DMS79 (cell line): ENCODE measurements around the gene VAV1.

Experiments used
- DNase-seq: peaks from one replicate; lab custom pipeline; 2025; lab: John Stamatoyannopoulos, UW

VAV1 gene

DNA sequence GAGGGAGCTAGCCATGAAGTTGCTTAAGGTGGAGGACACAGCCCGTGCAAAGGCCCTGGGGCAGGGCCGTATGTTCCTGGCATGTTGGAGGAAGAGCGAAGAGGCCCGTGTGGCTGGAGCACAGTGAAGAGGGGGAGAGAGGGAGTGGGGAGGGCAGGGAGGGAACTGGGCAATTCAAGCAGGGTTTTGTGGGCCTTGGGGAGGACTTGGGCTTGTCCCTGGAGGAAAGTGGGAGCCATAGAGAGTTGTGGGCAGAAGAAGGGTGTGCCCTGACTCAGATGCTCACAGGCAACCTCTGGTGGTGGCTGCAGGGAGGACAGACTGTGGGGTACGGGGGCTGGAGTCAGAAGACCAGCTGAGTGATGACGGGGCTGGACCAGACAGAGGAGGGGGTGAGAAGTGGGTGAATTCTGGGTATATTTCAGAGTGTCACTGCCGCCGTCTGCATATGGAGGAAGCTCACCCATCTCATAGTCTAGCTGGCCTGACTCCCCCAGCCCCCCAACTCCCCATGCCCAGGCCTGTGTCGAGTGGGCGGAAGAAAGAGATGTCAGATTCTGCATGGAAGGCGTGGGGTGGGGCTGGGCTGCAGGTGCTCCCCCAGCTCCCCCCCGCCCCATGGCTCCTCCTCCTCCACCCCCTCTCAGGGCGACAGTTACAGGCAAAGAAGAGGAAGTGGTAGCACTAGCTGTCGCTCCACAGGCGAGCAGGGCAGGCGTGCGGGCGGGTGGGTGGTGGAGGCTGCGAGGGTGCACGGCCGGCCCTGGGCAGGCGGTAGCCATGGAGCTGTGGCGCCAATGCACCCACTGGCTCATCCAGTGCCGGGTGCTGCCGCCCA, at the start of gene VAV1:
TSS of gene VAV1 (plus strand) at position 681 of the 838 bp plus-strand sequence. CDS start at position 781, 100 bp downstream.
- DNase-seq = no peak

DNA sequence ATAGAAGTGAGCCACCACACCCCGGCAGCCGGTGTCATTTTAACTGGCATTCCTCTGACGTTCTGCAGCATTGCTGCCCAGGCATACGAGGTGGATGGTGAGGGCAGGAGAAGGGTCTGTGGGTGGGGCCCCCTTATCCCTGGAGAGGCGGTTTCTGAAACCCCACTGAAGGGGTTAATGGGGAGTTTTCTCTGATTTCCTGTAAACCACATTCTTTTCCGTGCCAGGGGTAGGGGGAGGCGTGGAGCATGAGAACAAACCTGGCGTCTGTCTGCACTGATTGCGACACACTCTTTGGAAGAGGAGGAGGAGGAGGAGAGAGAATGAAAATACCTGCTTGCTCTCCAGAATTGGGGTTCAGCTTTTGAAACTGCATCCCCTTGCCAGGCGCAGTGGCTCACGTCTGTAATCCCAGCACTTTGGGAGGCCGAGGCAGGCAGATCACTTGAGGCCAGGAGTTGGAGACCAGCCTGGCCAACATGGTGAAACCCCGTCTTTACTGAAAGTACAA, 49.3 kb upstream of the VAV1 start:
- DNase-seq = no peak

DNA sequence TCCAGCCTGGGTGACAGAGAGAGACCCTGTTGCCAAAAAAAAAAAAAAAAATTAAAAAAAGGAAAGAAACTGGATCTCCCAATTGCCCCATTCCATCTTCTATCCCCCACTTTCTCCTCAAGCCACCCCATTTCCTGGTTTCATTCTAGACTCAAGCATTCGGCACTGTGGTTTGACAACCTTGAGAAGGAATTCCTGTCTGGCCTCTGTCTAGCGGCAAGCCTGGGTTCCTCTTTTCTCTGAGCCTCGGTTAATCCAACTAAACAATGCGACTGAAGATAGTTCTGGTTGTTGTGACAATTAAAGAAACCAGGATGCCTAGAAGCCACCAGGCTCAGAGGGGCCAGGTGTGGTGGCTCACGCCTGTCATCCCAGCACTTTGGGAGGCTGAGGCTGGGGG, 48.8 kb upstream of the VAV1 start:
- no peak for DNase-seq

- DNase-seq = no peak
These were observed 47.6 kb upstream of the VAV1 start for GRCh38 chr19:6724631-6725492.

DNA sequence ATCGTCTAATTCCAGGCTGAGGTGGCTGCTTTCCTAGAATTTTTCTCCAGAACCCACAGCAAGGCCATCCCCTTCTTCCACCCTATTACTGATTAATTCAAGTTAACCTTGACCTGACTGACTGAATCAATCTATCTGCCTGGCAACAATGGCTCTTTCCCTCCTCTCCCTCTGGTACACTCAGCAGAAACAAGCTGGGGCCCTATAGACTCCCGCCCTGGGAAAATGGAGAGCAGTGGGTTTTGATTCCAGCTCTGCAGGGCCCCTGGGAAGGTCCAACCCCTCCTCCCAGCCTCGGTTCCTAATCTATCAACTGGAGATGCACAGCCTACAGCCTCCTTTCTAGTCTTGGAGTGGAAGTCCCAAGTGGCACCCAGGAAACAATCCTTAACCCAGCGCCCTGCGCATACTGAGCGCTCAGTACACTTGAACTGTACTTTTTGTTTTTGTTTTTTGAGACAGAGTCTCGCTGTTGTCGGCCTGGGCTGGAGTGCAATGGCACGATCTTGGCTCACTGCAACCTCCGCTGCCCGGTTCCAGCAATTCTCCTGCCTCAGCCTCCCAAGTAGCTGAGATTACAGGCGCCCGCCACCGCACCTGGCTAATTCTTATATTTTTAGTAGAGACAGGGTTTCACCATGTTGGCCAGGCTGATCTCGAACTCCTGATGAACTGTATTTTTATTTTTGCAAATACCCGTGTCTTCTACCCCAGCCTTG, 46.8 kb upstream of the VAV1 start:
- no peak for DNase-seq

DNA sequence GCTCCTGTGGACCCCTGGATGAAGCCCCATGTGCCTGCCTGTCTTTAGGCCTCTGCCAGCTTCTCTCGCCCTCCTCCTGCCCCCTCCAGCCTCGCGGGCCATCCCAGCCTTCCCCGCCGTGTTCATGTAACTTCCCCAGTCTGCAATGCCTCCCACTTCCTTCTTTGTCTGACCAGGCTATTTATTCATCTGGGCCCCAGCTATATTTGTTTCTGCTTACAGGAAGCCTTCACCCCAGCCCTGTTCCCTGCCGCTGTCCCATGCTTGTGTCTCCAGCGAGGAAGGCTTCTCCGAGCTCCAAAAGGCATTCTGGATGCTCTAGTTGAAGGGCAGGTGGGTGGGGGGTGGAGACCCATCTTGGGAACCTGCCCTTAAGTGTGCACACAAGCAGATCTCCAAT, 44.2 kb upstream of the VAV1 start:
- no peak for DNase-seq

DNA sequence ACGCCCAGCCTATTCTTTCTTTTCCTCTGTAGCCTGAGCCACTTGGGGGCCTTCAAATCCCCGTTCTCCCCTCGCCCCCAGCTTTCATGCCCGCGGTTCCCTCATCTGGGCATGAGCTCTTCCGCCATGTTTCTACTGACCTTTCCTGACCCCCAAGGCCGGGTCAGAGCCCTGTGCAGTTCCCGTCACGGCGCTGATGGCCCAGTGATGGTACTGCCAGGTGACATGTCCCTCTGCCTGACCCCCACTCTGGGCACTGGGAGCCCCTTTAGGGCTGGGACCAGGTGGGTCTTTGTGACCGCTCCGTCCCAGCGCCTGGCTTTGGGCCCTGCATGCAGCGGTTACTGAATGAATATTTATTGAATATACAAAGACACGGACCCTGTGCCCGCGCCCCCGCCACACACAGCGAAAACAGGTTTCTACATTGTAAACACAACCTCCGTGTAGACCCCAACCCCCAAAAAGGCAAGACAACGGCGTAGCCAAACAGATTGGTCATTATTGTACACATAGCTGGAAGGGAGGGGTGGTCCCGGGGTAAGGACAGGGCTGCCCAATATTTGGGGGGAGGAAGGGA, 42.8 kb upstream of the VAV1 start:
- no peak for DNase-seq

DNA sequence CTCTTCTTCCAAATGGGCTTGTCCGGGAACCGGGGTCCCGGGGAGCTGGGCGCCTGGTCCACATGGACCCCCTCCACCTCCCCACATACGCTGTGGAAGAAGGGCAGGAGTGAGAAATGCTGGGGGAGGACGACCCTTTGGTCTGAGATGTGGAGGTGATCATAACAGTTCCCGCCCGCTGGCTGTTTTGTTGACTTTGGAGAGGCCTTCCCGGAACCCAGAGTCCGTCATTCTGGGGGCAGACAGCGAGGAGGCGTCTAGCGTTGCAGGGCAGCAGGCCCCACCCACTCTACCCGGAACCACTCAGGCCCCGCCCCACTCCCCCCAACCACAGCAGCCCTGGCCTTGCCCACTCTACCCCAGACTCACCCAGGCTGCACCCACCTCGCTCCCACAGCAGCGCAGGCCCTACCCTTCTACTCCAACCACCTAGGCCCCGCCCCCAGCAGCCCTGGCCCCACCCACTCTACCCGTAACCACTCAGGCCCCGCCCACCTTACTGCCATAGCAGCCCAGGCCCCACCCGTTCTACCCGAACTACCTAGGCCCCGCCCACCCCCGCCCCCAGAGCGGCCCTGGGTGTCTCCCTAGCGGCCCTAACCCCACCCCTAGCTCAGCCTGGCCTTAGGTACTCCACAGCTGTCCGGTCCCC, 42.2 kb upstream of the VAV1 start:
- no peak for DNase-seq

- DNase-seq = no peak
These were observed 41.4 kb upstream of the VAV1 start for GRCh38 chr19:6730941-6731670.

DNA sequence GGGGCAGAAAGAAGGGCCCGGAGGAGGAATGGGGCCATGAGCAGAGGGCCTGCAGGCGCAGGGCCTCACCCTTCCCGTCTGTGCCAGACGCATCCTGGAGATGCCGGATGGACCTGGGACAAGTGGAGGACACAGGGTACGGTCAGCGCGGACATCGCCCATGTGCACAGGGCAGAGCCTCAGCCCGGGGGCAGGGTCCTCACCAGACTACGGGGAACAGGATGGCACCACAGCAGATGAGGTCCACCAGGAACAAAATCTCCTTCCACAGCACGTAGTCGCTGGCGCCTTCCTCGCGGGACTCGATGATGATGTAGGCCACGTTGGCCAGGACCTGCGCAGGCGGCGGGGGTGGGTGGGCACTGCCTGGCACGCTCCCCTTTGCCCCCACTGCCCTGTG, 40.7 kb upstream of the VAV1 start:
- no peak for DNase-seq

DNA sequence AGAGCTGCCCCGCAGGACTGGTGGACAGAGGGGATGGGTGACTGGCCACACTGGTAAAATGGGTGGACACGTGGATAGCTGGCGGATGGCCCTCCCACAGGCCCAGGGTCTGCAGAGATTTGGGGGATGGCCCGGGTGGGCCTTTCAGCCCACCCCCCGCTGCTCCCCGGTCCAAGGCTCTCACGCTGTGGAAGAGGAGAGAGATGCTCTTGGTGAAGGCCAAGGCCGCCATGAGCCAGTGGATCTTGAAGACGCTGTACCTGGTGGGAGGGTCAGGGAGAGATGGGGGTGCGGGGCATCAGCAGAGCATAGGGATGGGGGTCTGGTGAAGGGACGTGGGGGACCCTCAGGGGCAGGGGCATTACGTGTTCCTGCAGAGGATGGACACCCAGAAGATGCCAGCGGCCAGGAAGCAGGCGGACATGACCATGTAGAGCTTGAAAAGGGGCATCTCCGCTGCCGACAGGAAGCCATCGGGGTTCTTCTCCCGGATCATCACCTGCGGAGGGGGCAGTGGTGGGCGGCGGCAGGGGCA, 39.6 kb upstream of the VAV1 start:
- no peak for DNase-seq

GRCh38 chr19:6733338-6734095, 39.0 kb upstream of the VAV1 start:
- no peak for DNase-seq

GRCh38 chr19:6734096-6734696, 38.3 kb upstream of the VAV1 start:
- DNase-seq = no peak

GRCh38 chr19:6735181-6735911, 37.2 kb upstream of the VAV1 start:
- DNase-seq = no peak

DNA sequence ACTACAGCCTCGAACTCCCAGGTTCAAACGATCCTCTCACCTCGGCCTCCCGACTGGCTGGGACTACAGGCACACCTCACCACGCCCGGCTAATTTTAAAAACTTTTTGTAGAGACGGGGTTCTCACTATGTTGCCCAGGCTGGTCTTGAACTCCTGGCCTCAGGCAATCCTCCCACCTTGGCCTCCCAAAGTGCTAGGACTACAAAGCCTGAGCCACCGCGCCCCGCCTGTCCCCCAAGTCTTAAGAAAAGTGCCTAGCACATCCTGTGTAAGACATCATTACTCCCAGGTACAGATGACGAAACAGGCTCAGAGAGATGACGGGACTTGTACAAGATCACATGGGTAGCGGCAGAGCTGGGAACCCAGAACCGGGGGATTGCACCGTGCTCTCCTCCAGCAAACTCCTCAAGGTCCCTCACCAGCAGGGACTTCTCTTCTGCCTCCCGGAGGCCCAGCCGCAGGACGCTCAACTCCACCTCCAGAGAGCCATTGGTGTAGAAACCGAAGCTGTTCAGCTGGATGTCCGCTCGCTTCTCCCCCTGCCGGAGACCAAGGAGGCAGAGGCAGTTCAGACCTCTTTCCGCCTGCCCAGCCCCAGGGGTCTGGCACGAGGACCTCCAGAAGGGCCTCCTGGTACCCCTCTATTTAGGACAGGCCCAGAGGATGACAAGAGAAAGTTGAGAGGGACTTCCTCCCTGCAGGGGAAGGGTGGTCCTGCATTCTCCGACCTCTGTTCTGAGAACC, 36.2 kb upstream of the VAV1 start:
- peak; percentile 56 for DNase-seq

- DNase-seq = no peak
These were observed 35.6 kb upstream of the VAV1 start for GRCh38 chr19:6736917-6737283.

DNA sequence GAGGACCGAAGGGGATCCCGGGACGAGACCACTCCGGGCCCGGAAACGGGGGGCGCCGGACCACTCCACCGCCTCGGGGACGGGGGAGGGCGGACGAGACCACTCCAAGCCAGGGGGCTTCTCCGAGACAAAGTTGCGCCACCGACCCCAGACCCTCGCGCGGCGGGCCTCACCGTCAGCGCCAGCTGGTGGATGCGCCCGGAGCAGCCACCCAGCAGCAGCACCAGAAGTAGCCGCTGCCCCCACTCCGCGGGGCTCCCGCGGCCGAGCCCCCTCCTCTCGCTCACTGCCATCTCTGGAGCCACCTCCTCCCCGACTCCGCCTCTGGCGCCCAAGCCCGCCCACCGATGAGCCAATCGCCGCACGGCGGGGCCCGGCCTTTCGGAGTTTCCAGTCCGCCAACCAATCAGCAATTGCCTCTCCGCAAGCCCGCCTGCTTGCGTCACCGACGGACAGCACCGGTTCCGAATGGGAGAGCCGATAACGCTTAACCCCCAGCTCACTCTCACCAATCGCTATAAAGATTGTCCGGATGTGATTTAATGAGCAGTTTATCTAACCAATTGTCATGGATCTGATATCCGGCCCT, 35.1 kb upstream of the VAV1 start, which contains the start of gene GPR108:
TSS of gene GPR108 (minus strand) at position 297 of the 589 bp plus-strand sequence. CDS start at position 293, 4 bp downstream.
- peak; percentile 99 for DNase-seq
